ENCODE measurements around the gene LEKR1.
"Not testable (repeated sequence)": the region's sequence is repeated elsewhere in the genome, so short reads cannot be mapped to it uniquely, and the experiment has no call there.

Gene LEKR1

DNA sequence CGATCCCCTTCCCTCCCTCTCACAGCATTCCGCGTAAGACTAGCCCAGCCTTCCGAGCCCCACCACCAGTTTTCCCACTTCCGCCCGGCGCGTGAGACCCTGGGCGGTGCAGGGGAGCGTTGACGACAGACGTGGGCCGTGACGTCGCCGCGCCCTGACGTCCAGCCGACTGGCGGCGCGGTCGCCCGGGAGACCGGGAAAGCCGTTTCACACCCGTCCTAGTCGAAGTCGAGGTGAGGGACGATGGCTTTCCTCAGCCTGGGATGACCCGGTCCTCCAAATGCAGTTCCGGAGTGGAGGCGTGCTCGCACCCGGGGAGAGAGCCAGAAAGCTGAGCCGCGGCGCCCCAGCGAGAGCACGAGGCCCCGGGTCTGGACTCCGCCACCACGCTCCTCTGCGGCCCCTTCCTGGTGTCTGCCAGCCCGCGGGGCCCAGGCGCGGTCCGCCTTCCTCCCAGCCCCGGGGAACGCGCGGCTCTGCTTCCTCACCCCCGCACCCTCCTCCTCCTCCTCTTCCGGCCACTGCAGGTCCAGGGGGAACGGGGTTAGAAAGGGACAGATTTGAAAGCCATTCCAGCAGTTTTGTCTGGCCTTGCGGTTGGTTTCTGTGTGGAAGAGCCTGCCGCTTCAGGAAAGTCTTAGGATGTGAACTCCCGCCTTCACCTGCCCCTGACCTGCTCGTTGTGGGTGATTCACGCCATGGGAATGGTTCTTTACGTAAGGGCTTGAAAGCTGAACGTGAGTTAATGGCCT, at the start of gene LEKR1:
LEKR1 (plus strand) TSS at position 210 of the 752 bp plus-strand sequence. CDS start 2,977 bp downstream, outside the sequence.
- peak; percentile 67 for DNase-seq (ENCODE audit: low spot score)

- DNase-seq (ENCODE audit: low spot score) = no peak
Observed at GRCh38 chr3:156776871-156777270, 49.3 kb upstream of the LEKR1 start.

GRCh38 chr3:156781310-156782230, 44.6 kb upstream of the LEKR1 start:
- no peak for DNase-seq (ENCODE audit: low spot score)

DNA sequence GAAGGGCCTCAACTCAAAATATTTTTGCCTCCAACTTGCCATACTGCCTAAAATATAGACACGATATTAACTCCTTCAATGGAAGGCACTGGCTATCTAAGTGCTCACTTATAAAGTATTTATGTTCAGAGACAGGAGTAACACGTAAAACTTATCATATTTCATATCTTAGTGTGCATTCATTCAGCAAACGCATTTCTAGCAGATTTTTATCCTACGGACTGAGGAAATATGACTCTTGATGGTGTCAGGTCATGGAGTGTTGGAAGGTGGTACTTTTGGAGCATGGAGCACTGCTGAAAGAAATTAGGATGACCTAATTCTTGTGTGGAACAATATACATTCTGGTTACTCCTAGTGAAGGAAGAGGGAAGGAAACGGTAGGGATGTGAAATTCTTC, 43.8 kb upstream of the LEKR1 start:
- DNase-seq (ENCODE audit: low spot score) = no peak

GRCh38 chr3:156782921-156783320, 43.2 kb upstream of the LEKR1 start:
- DNase-seq (ENCODE audit: low spot score) = no peak

DNA sequence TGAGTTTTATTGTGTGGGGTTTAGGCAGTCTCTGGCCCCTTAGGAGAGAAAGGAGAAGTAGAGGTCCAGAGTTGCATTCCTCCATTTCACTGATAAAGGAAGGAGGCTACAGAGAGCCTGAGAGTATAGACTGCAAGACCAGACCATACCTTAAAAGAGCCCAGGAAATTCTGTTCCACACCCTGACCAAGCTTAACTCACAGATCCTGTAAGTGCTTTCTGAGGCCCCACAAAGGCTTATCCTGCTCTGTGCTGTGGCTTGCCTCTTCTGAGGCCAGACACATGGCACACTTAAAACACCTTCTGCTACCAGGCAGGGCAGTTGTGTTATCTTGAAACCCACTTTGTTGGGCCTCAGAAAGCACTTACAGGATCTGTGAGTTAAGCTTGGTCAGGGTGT, 39.2 kb upstream of the LEKR1 start:
- DNase-seq (ENCODE audit: low spot score) = no peak

DNA sequence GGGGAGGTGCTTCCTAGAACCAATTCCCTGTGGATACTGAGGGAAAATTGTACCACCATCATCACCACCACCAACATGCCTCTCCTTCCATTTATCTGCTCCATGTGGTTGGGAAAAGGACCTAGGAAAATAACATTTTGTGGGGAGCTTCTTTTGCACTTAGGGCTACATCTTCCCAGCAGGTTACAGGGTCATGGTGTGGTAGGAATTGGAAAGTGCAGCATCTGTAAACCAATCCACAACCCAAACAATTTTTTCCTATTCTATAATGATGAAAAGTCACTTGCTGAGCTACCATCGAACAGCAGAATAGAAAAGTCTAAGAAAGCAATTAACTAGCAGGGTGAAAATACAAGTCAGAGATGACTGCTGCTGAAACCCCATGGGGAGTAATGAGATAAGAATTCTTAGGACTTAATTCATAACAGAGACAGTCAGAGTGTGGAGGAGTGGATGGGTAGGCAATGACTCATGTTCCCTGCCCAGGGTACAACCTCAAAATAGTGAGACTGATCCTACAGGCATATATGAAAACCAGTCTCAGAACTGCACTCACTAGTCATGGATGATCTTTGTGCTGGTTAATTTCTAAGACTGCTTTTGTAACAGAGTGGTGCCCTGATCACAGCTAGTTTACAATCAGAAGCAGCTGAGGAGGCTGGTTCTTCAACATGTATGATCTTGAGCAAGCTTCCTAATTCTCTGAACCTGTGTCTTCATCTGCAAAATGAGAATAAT, 38.1 kb upstream of the LEKR1 start:
- DNase-seq (ENCODE audit: low spot score) = no peak

DNA sequence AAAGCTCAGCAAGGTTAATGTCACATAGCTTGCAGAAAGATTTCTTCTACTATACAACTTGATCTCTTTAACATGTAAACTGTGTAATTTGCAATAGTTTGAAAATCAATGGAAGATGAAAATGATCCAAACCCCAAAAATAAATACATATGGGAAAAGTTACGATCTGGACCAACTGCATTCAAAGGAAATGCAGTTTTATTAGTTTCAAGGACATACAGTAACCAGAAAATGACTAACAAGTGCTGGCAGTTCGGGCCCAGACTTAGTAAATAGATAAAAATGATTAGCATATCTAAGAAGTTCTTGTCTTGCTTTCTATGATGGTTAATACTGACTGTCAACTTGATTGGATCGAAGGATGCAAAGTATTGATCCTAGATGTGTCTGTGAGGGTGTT, 37.3 kb upstream of the LEKR1 start:
- DNase-seq (ENCODE audit: low spot score) = no peak

GRCh38 chr3:156790156-156790555, 36.0 kb upstream of the LEKR1 start:
- DNase-seq (ENCODE audit: low spot score) = no peak

- no peak for DNase-seq (ENCODE audit: low spot score)
Observed at GRCh38 chr3:156792114-156792513, 34.0 kb upstream of the LEKR1 start.

- DNase-seq (ENCODE audit: low spot score) = no peak
Observed at GRCh38 chr3:156792536-156792935, 33.6 kb upstream of the LEKR1 start.

- no peak for DNase-seq (ENCODE audit: low spot score)
Observed at GRCh38 chr3:156792945-156793344, 33.2 kb upstream of the LEKR1 start.

DNA sequence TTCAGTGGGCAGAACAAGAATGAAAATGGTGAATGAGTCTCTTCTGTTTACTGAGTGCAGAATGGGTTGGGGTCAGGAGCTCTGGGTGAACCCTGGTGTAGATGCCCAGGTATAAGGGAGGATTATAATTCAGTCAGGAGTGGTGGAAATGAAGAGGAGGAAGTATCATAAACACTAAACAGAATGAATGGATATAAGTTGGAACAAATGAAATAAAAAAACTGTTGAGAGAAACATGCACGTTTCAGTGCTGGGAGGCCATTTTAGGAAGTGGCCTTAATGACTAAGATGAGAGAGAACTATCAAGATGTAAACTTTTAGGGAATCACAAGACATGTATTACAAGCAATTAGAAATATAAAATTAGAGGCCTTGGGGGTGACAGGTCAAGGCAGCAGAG, 32.8 kb upstream of the LEKR1 start:
- DNase-seq (ENCODE audit: low spot score) = no peak

GRCh38 chr3:156793851-156794250, 32.3 kb upstream of the LEKR1 start:
- no peak for DNase-seq (ENCODE audit: low spot score)

GRCh38 chr3:156795890-156796481, 30.2 kb upstream of the LEKR1 start:
- DNase-seq (ENCODE audit: low spot score) = peak; percentile 10

- no peak for DNase-seq (ENCODE audit: low spot score)
Observed at GRCh38 chr3:156797368-156797767, 28.8 kb upstream of the LEKR1 start.

DNA sequence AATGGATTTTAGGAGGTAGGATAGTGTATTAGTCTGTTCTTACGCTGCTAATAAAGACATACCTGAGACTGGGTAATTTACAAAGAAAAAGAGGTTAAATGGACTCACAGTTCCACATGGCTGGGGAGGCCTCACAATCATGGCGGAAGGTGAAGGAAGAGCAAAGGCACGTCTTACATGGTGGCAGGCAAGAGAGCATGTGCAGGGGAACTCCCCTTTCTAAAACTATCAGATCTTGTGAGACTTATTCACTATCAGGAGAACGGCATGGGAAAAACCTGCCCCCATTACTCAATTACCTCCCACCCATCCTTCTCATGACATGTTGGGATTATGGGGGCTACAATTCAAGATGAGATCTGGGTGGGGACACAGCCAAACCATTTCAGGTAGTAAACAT, 25.9 kb upstream of the LEKR1 start:
- not testable (repeated sequence) for DNase-seq (ENCODE audit: low spot score)

DNA sequence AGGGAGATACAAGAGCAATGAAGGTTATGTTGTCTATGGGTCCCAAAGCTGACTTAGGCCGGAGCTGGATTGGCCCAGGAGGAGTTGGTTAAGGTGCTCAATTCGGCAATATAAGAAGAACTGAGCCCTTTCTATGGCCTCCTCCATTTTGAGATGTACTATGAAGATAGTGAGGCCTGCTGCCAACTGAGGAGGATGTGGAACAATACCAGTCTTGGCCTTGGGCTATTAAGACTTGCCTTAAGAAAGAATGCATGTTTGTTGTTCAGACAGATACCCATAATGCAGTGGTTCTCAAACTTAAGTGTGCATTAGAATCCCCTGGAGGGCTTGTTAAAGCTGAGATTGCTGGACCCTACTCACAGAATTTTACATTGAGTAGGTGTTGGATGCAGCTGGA, 24.4 kb upstream of the LEKR1 start:
- DNase-seq (ENCODE audit: low spot score) = no peak

GRCh38 chr3:156802821-156803606, 23.1 kb upstream of the LEKR1 start:
- no peak for DNase-seq (ENCODE audit: low spot score)

- no peak for DNase-seq (ENCODE audit: low spot score)
Observed at GRCh38 chr3:156803952-156804741, 22.0 kb upstream of the LEKR1 start.
